PFSK-1 (cell line): Measurements from ENCODE around the gene SAMD14.

Experiments used
- POLR2AphosphoS5 ChIP-seq: IDR thresholded peaks from 2 replicates; pipeline ENCODE4 v1.6.1; 2012; ENCODE audit warnings: low read depth, mild to moderate bottlenecking, control low read depth, low read length, moderate library complexity
- TF ChIP-seq, protein P1 (sequence below), 2 experiments: IDR thresholded peaks; 2 replicates each; pipeline versions ENCODE4 v1.6.1 to v1.8.0; 2011 to 2012; ENCODE audit warnings: low read depth in 2 of 2, low read length in 2 of 2, control low read depth in 1 of 2, inconsistent platforms in 1 of 2, mild to moderate bottlenecking in 1 of 2, moderate library complexity in 1 of 2; ENCODE audit not compliant: insufficient read depth in 1 of 2

- TF ChIP-seq, protein P1, sequence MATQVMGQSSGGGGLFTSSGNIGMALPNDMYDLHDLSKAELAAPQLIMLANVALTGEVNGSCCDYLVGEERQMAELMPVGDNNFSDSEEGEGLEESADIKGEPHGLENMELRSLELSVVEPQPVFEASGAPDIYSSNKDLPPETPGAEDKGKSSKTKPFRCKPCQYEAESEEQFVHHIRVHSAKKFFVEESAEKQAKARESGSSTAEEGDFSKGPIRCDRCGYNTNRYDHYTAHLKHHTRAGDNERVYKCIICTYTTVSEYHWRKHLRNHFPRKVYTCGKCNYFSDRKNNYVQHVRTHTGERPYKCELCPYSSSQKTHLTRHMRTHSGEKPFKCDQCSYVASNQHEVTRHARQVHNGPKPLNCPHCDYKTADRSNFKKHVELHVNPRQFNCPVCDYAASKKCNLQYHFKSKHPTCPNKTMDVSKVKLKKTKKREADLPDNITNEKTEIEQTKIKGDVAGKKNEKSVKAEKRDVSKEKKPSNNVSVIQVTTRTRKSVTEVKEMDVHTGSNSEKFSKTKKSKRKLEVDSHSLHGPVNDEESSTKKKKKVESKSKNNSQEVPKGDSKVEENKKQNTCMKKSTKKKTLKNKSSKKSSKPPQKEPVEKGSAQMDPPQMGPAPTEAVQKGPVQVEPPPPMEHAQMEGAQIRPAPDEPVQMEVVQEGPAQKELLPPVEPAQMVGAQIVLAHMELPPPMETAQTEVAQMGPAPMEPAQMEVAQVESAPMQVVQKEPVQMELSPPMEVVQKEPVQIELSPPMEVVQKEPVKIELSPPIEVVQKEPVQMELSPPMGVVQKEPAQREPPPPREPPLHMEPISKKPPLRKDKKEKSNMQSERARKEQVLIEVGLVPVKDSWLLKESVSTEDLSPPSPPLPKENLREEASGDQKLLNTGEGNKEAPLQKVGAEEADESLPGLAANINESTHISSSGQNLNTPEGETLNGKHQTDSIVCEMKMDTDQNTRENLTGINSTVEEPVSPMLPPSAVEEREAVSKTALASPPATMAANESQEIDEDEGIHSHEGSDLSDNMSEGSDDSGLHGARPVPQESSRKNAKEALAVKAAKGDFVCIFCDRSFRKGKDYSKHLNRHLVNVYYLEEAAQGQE (IDR thresholded peaks at IDR 0.05; ENCODE audit: insufficient read depth in 1 of 2, low read depth in 2 of 2, low read length in 2 of 2) = no peak
- TF ChIP-seq POLR2AphosphoS5 = no peak
Measured at GRCh38 chr17:50106393-50107131, 23.4 kb downstream of the SAMD14 start.
